Fibroblast of lung (primary cell): ENCODE data around the gene INTS4. TPM values are rescaled to one million over a fixed set of nuclear protein-coding genes. Genes with fewer than 3 reads are reported as not detected.

Experiments
- DNase-seq, 2 donors: peaks; one replicate each; pipeline versions ENCODE4 v3.0.0 to v3.0.0-alpha.2; 2010; ENCODE audit warnings: low read depth in 2 of 2
- H2AFZ ChIP-seq: 2 replicates; pipeline ENCODE4 v1.5.1; 2012; ENCODE audit warnings: low read length, control low read depth, inconsistent platforms
- H3K27ac ChIP-seq: 2 replicates; pipeline ENCODE4 v1.5.1; 2011; ENCODE audit warnings: low read length, control low read depth; ENCODE audit not compliant: insufficient read depth
- H3K27me3 ChIP-seq: 2 replicates; pipeline ENCODE4 v1.5.1; 2011; ENCODE audit warnings: mild to moderate bottlenecking, low read length; ENCODE audit not compliant: control insufficient read depth, insufficient read depth
- H3K36me3 ChIP-seq: 2 replicates; pipeline ENCODE4 v1.5.1; 2011; ENCODE audit warnings: low read length; ENCODE audit not compliant: control insufficient read depth, insufficient read depth
- H3K4me1 ChIP-seq: 2 replicates; pipeline ENCODE4 v1.5.1; 2011; ENCODE audit warnings: low read length; ENCODE audit not compliant: control insufficient read depth, insufficient read depth; ENCODE audit errors: extremely low read depth
- H3K4me2 ChIP-seq: 2 replicates; pipeline ENCODE4 v1.5.1; 2011; ENCODE audit warnings: low read length, control low read depth; ENCODE audit not compliant: insufficient read depth; ENCODE audit errors: extremely low read depth
- H3K4me3 ChIP-seq, 4 experiments: fragments of 200-600 bp in 1 of 4; sonication (generic) in 1 of 4; replicated peaks in 1 of 4; 2 replicates each; pipeline ENCODE4 v1.5.1; 2011 to 2016; ENCODE audit warnings: low read length in 4 of 4, low read depth in 3 of 4, mild to moderate bottlenecking in 3 of 4, control low read depth in 2 of 4, inconsistent platforms in 1 of 4, mixed read lengths in 1 of 4; ENCODE audit not compliant: insufficient read depth in 1 of 4; ENCODE audit errors: control extremely low read depth in 1 of 4
- H3K79me2 ChIP-seq: 2 replicates; pipeline ENCODE4 v1.5.1; 2012; ENCODE audit warnings: mild to moderate bottlenecking, low read length, inconsistent platforms; ENCODE audit not compliant: control insufficient read depth, insufficient read depth
- H3K9ac ChIP-seq: 2 replicates; pipeline ENCODE4 v1.5.1; 2011; ENCODE audit warnings: mild to moderate bottlenecking, low read length, control low read depth; ENCODE audit not compliant: insufficient read depth
- H3K9me3 ChIP-seq: 2 replicates; pipeline ENCODE4 v1.5.1; 2012; ENCODE audit warnings: low read depth, low read length; ENCODE audit not compliant: control insufficient read depth, insufficient read depth
- H4K20me1 ChIP-seq: 2 replicates; pipeline ENCODE4 v1.5.1; 2011; ENCODE audit warnings: low read length; ENCODE audit not compliant: control insufficient read depth, insufficient read depth; ENCODE audit errors: extremely low read depth
- EZH2 ChIP-seq: IDR thresholded peaks from 2 replicates; pipeline ENCODE4 v1.5.1; 2012; ENCODE audit warnings: low read length, control low read depth, mild to moderate bottlenecking; ENCODE audit errors: missing control alignments
- polyA plus RNA-seq, 2 donors: library from polyadenylated mRNA; depleted of rRNA in 1 of 2; stranded (reverse) in 1 of 2; unstranded in 1 of 2; fragments of >200 nt; gene quantifications; 2 replicates each; pipeline ENCODE4 v1.2.1, GENCODE V29; 2011 to 2012; ENCODE audit warnings: missing spikeins in 1 of 2
- total RNA-seq: library from RNA; depleted of rRNA; stranded (reverse); fragments of >200 nt; gene quantifications from 2 replicates; pipeline ENCODE4 v1.2.1, GENCODE V29; 2014
- TF ChIP-seq, protein P1 (sequence below), 2 donors: IDR thresholded peaks in 1 of 2; conservative IDR thresholded peaks in 1 of 2; 1 replicate in 1 of 2; 2 replicates in 1 of 2; pipeline ENCODE4 v1.5.1; 2011 to 2012; ENCODE audit warnings: low read length in 2 of 2, control low read depth in 1 of 2, inconsistent platforms in 1 of 2, low read depth in 1 of 2, mild to moderate bottlenecking in 1 of 2

Gene INTS4
- total and polyA plus RNA-seq, 2 donors (not counting 1 experiment from before 2014, with no cell fraction given) = 17.2 to 38.6 TPM

DNA sequence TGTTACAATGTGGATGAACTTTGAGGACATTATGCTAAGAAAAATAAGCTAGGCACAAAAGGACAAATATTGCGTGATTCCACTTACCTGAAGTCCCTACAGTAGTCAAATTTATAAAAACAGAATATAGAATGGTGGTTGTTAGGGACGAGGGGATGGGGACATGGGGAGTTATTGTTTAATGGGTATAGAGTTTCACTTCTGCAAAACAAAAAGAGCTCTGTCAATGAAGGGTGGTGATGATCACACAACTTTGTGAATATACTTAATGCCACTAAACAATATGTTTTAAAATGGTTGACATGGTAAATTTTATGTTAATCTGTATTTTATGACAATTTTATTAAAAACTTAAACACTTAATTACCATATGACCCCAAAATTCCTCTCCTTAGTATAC is 26.1 kb downstream of the INTS4 start:
- Histone ChIP-seq H2AFZ (no peak overlapping the region), H3K4me2 (no peak overlapping the region), H3K9ac (no peak overlapping the region), H3K4me1 (no peaks in the 10 kb centered on the region), H3K27ac (no peak overlapping the region), H3K27me3 (no peaks in the 10 kb centered on the region), H3K79me2 (no peaks in the 10 kb centered on the region), H3K9me3 (no peaks in the 10 kb centered on the region), H3K36me3 (peaks cover 3% of the 10 kb centered on the region), H4K20me1 (no peaks in the 10 kb centered on the region), H3K4me3 (no peak overlapping the region)
- DNase-seq = no peak
- TF ChIP-seq, protein P1, sequence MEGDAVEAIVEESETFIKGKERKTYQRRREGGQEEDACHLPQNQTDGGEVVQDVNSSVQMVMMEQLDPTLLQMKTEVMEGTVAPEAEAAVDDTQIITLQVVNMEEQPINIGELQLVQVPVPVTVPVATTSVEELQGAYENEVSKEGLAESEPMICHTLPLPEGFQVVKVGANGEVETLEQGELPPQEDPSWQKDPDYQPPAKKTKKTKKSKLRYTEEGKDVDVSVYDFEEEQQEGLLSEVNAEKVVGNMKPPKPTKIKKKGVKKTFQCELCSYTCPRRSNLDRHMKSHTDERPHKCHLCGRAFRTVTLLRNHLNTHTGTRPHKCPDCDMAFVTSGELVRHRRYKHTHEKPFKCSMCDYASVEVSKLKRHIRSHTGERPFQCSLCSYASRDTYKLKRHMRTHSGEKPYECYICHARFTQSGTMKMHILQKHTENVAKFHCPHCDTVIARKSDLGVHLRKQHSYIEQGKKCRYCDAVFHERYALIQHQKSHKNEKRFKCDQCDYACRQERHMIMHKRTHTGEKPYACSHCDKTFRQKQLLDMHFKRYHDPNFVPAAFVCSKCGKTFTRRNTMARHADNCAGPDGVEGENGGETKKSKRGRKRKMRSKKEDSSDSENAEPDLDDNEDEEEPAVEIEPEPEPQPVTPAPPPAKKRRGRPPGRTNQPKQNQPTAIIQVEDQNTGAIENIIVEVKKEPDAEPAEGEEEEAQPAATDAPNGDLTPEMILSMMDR (conservative IDR thresholded peaks at IDR 0.05 in 1 of 2, IDR thresholded peaks at IDR 0.05 in 1 of 2; ENCODE audit: low read depth in 1 of 2, low read length in 2 of 2) = no peak
- no peak for TF ChIP-seq EZH2

DNA sequence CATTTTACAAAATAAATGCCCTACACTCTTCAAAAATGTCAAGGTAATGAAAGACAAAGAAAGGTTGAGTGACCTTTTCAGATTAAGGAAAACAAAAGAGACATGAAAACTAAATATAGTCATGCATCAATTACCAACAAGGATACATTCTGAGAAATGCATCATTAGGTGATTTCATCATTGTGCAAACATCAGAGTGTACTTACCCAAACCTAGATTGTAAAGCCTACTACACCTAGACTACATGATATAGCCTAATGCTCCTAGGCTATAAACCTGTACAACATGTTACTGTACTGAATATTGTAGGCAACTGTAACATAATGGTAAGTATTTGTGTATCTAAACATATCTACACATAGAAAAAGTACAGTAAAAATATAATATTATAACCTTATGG is 26.7 kb downstream of the INTS4 start:
- no peaks in the 10 kb centered on the region for H3K79me2 ChIP-seq
- peaks cover 3% of the 10 kb centered on the region for H3K36me3 ChIP-seq
- no peak for TF ChIP-seq EZH2
- TF ChIP-seq, protein P1 (conservative IDR thresholded peaks at IDR 0.05 in 1 of 2, IDR thresholded peaks at IDR 0.05 in 1 of 2; ENCODE audit: low read depth in 1 of 2, low read length in 2 of 2) = no peak
- no peak overlapping the region for H2AFZ ChIP-seq
- no peak overlapping the region for H3K4me3 ChIP-seq
- H3K9me3 ChIP-seq = no peaks in the 10 kb centered on the region
- no peaks in the 10 kb centered on the region for H4K20me1 ChIP-seq
- no peak overlapping the region for H3K4me2 ChIP-seq
- H3K9ac ChIP-seq = no peak overlapping the region
- H3K27ac ChIP-seq = no peak overlapping the region
- no peaks in the 10 kb centered on the region for H3K27me3 ChIP-seq
- H3K4me1 ChIP-seq = no peaks in the 10 kb centered on the region
- no peak for DNase-seq

- H3K4me3 ChIP-seq = no peak overlapping the region
- TF ChIP-seq, protein P1 (conservative IDR thresholded peaks at IDR 0.05 in 1 of 2, IDR thresholded peaks at IDR 0.05 in 1 of 2; ENCODE audit: low read depth in 1 of 2, low read length in 2 of 2) = no peak
- no peak for TF ChIP-seq EZH2
- no peak overlapping the region for H3K9ac ChIP-seq
- no peaks in the 10 kb centered on the region for H3K79me2 ChIP-seq
- H3K27ac ChIP-seq = no peak overlapping the region
- H3K27me3 ChIP-seq = no peaks in the 10 kb centered on the region
- no peaks in the 10 kb centered on the region for H3K4me1 ChIP-seq
- H3K9me3 ChIP-seq = no peaks in the 10 kb centered on the region
- no peak overlapping the region for H2AFZ ChIP-seq
- no peak for DNase-seq
- no peaks in the 10 kb centered on the region for H4K20me1 ChIP-seq
- no peak overlapping the region for H3K4me2 ChIP-seq
- H3K36me3 ChIP-seq = peaks cover 3% of the 10 kb centered on the region
These were observed 27.3 kb downstream of the INTS4 start for GRCh38 chr11:77967121-77967520.
